SK-N-MC (cell line): ENCODE data around the gene ARSI.

ENCODE experiments used
- DNase-seq: peaks from one replicate; pipeline ENCODE4 v3.0.0-alpha.2; 2011; ENCODE audit warnings: low read depth, low spot score
- H3K27ac ChIP-seq: fragments of 200-600 bp; sonication (generic); 2 replicates; pipeline ENCODE4 v1.5.1; 2016; ENCODE audit warnings: mixed run types
- H3K36me3 ChIP-seq: fragments of 200-600 bp; sonication (generic); 2 replicates; pipeline ENCODE4 v1.6.1; 2017; ENCODE audit warnings: antibody characterized with exemption, low read length, mixed read lengths; ENCODE audit not compliant: insufficient read depth
- H3K4me3 ChIP-seq: fragments of 200-600 bp; sonication (generic); 2 replicates; pipeline ENCODE4 v1.5.1; 2016
- H3K9ac ChIP-seq: fragments of 200-600 bp; sonication (generic); 2 replicates; pipeline ENCODE4 v1.8.0; 2017; ENCODE audit warnings: mixed run types, mixed read lengths; ENCODE audit not compliant: insufficient read length
- H3K9me3 ChIP-seq: fragments of 200-600 bp; sonication (generic); 2 replicates; pipeline ENCODE4 v1.6.1; 2017; ENCODE audit warnings: low read depth, mild to moderate bottlenecking, antibody characterized with exemption, low read length, moderate library complexity, mixed read lengths
- EZH2 ChIP-seq: fragments of 200-600 bp; sonication (generic); IDR thresholded peaks from one replicate; pipeline ENCODE4 v1.6.1; 2017; ENCODE audit warnings: antibody characterized with exemption
- FOXP2 ChIP-seq: optimal IDR thresholded peaks from 2 replicates; pipeline ENCODE3; 2011; ENCODE audit warnings: mild to moderate bottlenecking, moderate library complexity; ENCODE audit not compliant: insufficient read depth; ENCODE audit errors: extremely low read length, control extremely low read depth
- POLR2AphosphoS5 ChIP-seq: IDR thresholded peaks from 2 replicates; pipeline ENCODE4 v1.6.1; 2012; ENCODE audit warnings: mild to moderate bottlenecking, low read depth, low read length, borderline replicate concordance

ARSI gene

GRCh38 chr5:150246835-150247234, 55.9 kb downstream of the ARSI start:
- TF ChIP-seq POLR2AphosphoS5, result no peak
- no peak for TF ChIP-seq FOXP2
- no peak for TF ChIP-seq EZH2
- H3K36me3 ChIP-seq, result no peaks in the 10 kb centered on the region
- DNase-seq, result no peak
- H3K9me3 ChIP-seq, result no peaks in the 10 kb centered on the region
- H3K4me3 ChIP-seq, result no peak overlapping the region
- H3K27ac ChIP-seq, result no peak overlapping the region
- no peak overlapping the region for H3K9ac ChIP-seq

- Histone ChIP-seq H3K9me3 (no peaks in the 10 kb centered on the region), H3K4me3 (no peak overlapping the region), H3K9ac (no peak overlapping the region), H3K36me3 (no peaks in the 10 kb centered on the region), H3K27ac (no peak overlapping the region)
- no peak for DNase-seq
- TF ChIP-seq FOXP2 (no peak), EZH2 (no peak), POLR2AphosphoS5 (no peak)
Measured at GRCh38 chr5:150246429-150246828, 56.3 kb downstream of the ARSI start.
